GM12874 (cell line): Measurements from ENCODE around the gene LAGE3.

Experiments used
- TF ChIP-seq, protein P1 (sequence below): IDR thresholded peaks from 2 replicates; pipeline ENCODE4 v1.5.1; 2011; ENCODE audit warnings: low read depth, mild to moderate bottlenecking, control low read depth, low read length, moderate library complexity; ENCODE audit not compliant: insufficient read depth

Gene LAGE3

DNA sequence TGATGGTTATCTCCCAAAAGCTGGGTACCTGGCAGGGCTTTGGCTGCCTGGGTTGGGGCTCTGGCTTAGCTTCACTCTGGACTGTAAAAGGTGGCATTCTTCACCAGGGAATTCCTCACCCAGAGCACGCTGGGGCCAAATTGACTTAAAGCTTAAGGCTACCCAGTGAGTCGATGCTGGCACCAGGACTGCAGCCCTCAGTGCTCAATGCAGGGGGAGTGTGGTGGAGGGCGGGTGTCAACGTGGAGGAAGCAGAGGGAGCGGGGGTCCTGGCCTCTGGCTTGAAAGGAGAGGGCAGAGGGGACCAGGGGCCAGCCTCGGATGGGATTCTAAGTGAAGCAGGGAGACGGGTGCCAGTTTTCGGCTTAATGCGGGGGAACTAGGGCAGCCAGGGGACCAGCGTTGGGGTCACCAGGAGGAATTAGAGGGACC lies 35.6 kb downstream of the LAGE3 start:
- TF ChIP-seq, protein P1, sequence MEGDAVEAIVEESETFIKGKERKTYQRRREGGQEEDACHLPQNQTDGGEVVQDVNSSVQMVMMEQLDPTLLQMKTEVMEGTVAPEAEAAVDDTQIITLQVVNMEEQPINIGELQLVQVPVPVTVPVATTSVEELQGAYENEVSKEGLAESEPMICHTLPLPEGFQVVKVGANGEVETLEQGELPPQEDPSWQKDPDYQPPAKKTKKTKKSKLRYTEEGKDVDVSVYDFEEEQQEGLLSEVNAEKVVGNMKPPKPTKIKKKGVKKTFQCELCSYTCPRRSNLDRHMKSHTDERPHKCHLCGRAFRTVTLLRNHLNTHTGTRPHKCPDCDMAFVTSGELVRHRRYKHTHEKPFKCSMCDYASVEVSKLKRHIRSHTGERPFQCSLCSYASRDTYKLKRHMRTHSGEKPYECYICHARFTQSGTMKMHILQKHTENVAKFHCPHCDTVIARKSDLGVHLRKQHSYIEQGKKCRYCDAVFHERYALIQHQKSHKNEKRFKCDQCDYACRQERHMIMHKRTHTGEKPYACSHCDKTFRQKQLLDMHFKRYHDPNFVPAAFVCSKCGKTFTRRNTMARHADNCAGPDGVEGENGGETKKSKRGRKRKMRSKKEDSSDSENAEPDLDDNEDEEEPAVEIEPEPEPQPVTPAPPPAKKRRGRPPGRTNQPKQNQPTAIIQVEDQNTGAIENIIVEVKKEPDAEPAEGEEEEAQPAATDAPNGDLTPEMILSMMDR = no peak

GRCh38 chrX:154441984-154442707 lies 36.9 kb downstream of the LAGE3 start:
- TF ChIP-seq, protein P1 = no peak

DNA sequence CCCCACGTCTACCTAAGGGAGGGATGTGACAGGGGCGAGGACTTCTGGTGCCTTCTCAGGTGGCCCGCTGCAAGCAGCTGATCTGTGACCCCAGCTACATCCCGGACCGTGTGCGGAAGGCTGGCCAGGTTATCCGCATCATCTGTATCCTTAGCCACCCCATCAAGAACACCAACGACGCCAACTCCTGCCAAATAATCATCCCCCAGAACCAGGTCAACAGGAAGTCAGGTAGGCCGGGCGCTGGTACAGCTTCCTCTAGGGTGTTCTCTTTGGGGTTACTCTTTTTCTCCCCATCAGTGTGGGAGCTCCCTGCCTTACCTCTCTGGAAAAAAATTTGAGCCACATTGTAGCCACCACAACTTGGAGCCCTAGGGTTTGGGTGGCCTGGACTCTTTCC lies 37.5 kb downstream of the LAGE3 start:
- TF ChIP-seq, protein P1 = no peak

GRCh38 chrX:154440623-154441357 lies 38.3 kb downstream of the LAGE3 start:
- TF ChIP-seq, protein P1 = no peak

DNA sequence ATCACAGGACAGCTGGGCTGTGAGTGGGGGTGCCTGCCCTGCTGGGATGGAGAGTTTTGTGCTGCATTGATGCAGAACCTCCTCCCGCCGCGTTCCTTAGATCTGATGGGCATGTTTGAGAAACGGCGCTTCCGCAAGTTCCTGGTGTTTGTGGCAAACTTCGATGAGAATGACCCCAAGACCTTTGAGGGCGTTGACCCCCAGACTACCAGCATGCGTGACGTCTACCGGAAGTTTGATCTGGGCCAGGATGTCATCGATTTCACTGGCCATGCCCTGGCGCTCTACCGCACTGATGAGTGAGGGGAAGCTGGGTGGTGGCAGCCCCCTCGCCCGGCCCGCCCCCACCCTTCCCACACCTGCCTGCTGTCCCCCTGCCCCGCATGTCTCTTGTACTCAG lies 39.2 kb downstream of the LAGE3 start:
- TF ChIP-seq, protein P1 = no peak

DNA sequence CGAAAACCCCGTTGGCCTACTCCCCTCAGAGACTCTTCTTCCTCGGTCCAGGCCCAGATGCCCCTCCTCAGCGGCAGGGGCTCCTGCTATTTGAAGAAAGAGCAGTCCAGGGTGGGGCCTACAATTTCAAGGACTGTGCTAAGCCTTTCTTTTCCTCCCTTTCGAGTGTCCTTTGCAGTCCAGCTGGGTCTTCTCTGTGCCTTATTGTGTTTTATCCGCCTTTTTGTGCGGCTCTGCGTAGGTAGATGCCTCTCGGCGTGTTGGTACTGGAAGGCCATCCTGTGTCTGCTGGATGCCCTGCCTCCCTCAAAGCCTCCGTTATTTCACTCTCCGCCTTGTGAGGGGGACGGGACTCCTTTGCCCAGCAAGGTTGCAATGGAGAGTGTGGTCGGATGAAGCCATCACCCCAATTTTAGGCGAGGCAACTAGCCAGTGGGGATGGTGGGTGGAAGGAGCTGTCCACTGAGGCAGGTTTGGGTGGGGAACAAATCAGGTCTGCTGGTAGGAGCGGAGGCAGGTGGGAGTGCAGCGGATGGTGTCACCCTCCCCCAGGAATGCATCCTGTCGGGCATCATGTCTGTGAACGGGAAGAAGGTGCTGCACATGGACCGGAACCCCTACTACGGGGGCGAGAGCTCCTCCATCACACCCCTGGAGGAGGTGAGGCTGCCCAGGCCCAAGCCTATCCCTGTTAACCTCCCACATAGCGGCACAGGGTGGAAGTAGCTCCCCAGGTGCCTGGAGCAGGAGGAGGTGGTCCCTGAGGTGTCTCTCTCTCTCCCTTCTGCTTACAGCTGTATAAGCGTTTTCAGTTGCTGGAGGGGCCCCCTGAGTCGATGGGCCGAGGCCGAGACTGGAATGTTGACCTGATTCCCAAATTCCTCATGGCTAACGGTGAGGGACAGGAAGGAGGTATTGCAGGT lies 40.8 kb downstream of the LAGE3 start:
- TF ChIP-seq, protein P1 = no peak

- TF ChIP-seq, protein P1 = no peak
These were observed 41.9 kb downstream of the LAGE3 start, which contains the start of gene GDI1 for GRCh38 chrX:154436983-154437752. Gene GDI1, plus strand, starts transcription at chrX:154437154. Its CDS starts 101 bp downstream, at chrX:154437255.
